ENCODE results near the gene ERGIC1.

GRCh38 chr5:172905346-172906140 is 71.5 kb downstream of the ERGIC1 start:
- no peak for TF ChIP-seq CTCF (IDR thresholded peaks at IDR 0.05)
- TF ChIP-seq POLR2A (IDR thresholded peaks at IDR 0.05): no peak
- TF ChIP-seq POLR2AphosphoS5 (IDR thresholded peaks at IDR 0.05): no peak

All from prostate gland (tissue), 2 donors.